Neuronal stem cell (in vitro differentiated cells): ENCODE measurements around the gene NFIX.

ENCODE experiments used
- DNase-seq: peaks from one replicate; pipeline ENCODE4 v3.0.0-alpha.2; 2013; ENCODE audit warnings: low spot score
- H2AFZ ChIP-seq: one replicate; pipeline ENCODE4 v1.6.1; 2013; ENCODE audit warnings: mild to moderate bottlenecking, low read length, inconsistent platforms
- H2AK5ac ChIP-seq: 2 replicates; pipeline ENCODE4 v1.6.1; 2013; ENCODE audit warnings: low read depth, mild to moderate bottlenecking, inconsistent platforms, low read length, moderate library complexity, mixed read lengths
- H2BK120ac ChIP-seq: 2 replicates; pipeline ENCODE4 v1.6.1; 2013; ENCODE audit warnings: low read depth, mild to moderate bottlenecking, inconsistent platforms, low read length, moderate library complexity, mixed read lengths
- H2BK12ac ChIP-seq: one replicate; pipeline ENCODE4 v1.6.1; 2013; ENCODE audit warnings: low read length, inconsistent platforms
- H2BK15ac ChIP-seq: 2 replicates; pipeline ENCODE4 v1.6.1; 2013; ENCODE audit warnings: mild to moderate bottlenecking, low read length, inconsistent platforms, mixed read lengths
- H2BK5ac ChIP-seq: one replicate; pipeline ENCODE4 v1.6.1; 2013; ENCODE audit warnings: inconsistent platforms, mild to moderate bottlenecking, low read length, moderate library complexity
- H3K14ac ChIP-seq: one replicate; pipeline ENCODE4 v1.6.1; 2013; ENCODE audit warnings: low read length, inconsistent platforms
- H3K18ac ChIP-seq: 2 replicates; pipeline ENCODE4 v1.6.1; 2013; ENCODE audit warnings: low read length, inconsistent platforms
- H3K23ac ChIP-seq: 2 replicates; pipeline ENCODE4 v1.6.1; 2013; ENCODE audit warnings: low read depth, mild to moderate bottlenecking, mixed read lengths, low read length, inconsistent platforms; ENCODE audit not compliant: poor library complexity
- H3K27ac ChIP-seq: replicated peaks from 3 replicates; pipeline ENCODE4 v1.5.1; 2013; ENCODE audit warnings: low read length, inconsistent platforms
- H3K27me3 ChIP-seq, 3 experiments: 2 replicates each; pipeline ENCODE4 v1.6.1; 2013; ENCODE audit warnings: low read length in 3 of 3, mild to moderate bottlenecking in 2 of 3, inconsistent platforms in 1 of 3, low read depth in 1 of 3, mixed read lengths in 1 of 3, moderate library complexity in 1 of 3; ENCODE audit not compliant: control insufficient read depth in 3 of 3, insufficient read depth in 3 of 3
- H3K36me3 ChIP-seq, 2 donors: replicated peaks in 1 of 2; 2 replicates each; pipeline ENCODE4 v1.6.1; 2013; ENCODE audit warnings: low read length in 2 of 2; ENCODE audit not compliant: control insufficient read depth in 2 of 2, insufficient read depth in 2 of 2
- H3K4ac ChIP-seq: 2 replicates; pipeline ENCODE4 v1.6.1; 2013; ENCODE audit warnings: inconsistent platforms, mild to moderate bottlenecking, low read length, moderate library complexity
- H3K4me1 ChIP-seq, 2 donors: 1 replicate in 1 of 2; 2 replicates in 1 of 2; pipeline ENCODE4 v1.6.1; 2013; ENCODE audit warnings: low read length in 2 of 2, low read depth in 1 of 2; ENCODE audit not compliant: control insufficient read depth in 2 of 2, insufficient read depth in 1 of 2
- H3K4me2 ChIP-seq: one replicate; pipeline ENCODE4 v1.6.1; 2013; ENCODE audit warnings: mild to moderate bottlenecking, low read length, inconsistent platforms; ENCODE audit not compliant: insufficient read depth, poor library complexity, severe bottlenecking
- H3K4me3 ChIP-seq, 2 donors: 2 replicates each; pipeline ENCODE4 v1.5.1; 2013; ENCODE audit warnings: low read length in 2 of 2, mild to moderate bottlenecking in 2 of 2, inconsistent platforms in 1 of 2, moderate library complexity in 1 of 2
- H3K79me1 ChIP-seq: one replicate; pipeline ENCODE4 v1.6.1; 2013; ENCODE audit warnings: low read depth, mild to moderate bottlenecking, inconsistent platforms, low read length, moderate library complexity
- H3K9ac ChIP-seq: one replicate; pipeline ENCODE4 v1.6.1; 2013; ENCODE audit warnings: mild to moderate bottlenecking, low read depth, low read length, inconsistent platforms; ENCODE audit not compliant: poor library complexity
- H3K9me3 ChIP-seq, 2 donors: replicated peaks in 1 of 2; 2 replicates each; pipeline versions ENCODE3 to v1.6.1; 2013; ENCODE audit warnings: low read length in 2 of 2, mild to moderate bottlenecking in 2 of 2, inconsistent platforms in 1 of 2, low read depth in 1 of 2, mixed read lengths in 1 of 2, moderate library complexity in 1 of 2; ENCODE audit not compliant: control insufficient read depth in 2 of 2, insufficient read depth in 1 of 2
- H4K8ac ChIP-seq: one replicate; pipeline ENCODE4 v1.6.1; 2013; ENCODE audit warnings: low read depth, mild to moderate bottlenecking, inconsistent platforms, low read length, moderate library complexity
- H4K91ac ChIP-seq: one replicate; pipeline ENCODE4 v1.6.1; 2013; ENCODE audit warnings: low read length, low read depth, mild to moderate bottlenecking, inconsistent platforms; ENCODE audit not compliant: poor library complexity
- WGBS, 2 donors: extraction: QIAGEN DNeasy Blood & Tissue Kit; methylation state at CpG; one replicate each; pipeline ENCODE4 v1.1.7; 2013; ENCODE audit warnings: missing lambda C conversion rate in 2 of 2, mixed read lengths in 1 of 2; ENCODE audit not compliant: insufficient read length in 2 of 2, insufficient replicate concordance in 1 of 2; ENCODE audit errors: extremely low coverage in 2 of 2; 5-methylcytosine and 5-hydroxymethylcytosine counted together

Gene NFIX

DNA sequence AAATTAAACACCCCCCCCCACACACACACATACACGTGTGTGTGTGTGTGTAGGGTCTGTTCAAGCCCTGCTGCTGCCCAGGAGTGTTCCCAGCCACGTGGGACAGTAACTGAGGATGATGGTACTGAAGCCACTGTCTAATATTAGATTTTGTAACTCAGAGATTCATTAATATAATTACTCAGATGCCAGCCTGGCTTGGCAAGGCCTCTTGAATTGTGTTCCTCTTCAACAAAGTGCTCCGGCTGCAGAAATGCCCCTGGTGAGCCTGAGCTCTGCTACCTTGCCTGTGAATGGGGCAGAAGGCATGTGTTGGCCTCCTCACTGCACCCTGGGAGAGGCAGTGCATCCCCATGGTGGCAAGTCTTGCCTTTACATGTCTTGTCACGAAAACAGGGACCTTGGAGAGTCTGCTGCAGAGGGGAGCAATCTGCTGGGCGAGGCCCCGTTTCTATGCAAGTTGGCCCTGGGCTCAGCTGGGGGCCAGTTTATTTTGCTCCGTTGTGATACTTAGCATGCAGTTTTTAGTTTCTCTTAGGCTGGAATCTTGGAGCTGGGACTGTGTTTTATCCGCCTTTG is 44.0 kb downstream of the NFIX start:
- H3K4me2 ChIP-seq: no peak overlapping the region
- no peak overlapping the region for H4K8ac ChIP-seq
- H3K27me3 ChIP-seq: peaks cover 0 to 99% (median 62%) of the 10 kb centered on the region in 3 experiments
- H3K9ac ChIP-seq: no peak overlapping the region
- H4K91ac ChIP-seq: no peak overlapping the region
- no peak overlapping the region for H3K18ac ChIP-seq
- H2AK5ac ChIP-seq: no peak overlapping the region
- H3K23ac ChIP-seq: no peak overlapping the region
- no peak overlapping the region for H2BK12ac ChIP-seq
- no peak overlapping the region for H2BK5ac ChIP-seq
- H3K14ac ChIP-seq: no peak overlapping the region
- H2AFZ ChIP-seq: no peak overlapping the region
- no peaks in the 10 kb centered on the region for H3K79me1 ChIP-seq
- H3K4me3 ChIP-seq: no peak overlapping the region
- no peak for DNase-seq
- no CpG with 5 or more reads among the region's 8 CpGs for WGBS, 2 donors
- H3K9me3 ChIP-seq: no peaks in the 10 kb centered on the region
- H2BK15ac ChIP-seq: no peak overlapping the region
- no peak overlapping the region for H3K27ac ChIP-seq
- no peaks in the 10 kb centered on the region for H3K4me1 ChIP-seq
- no peak overlapping the region for H2BK120ac ChIP-seq
- H3K36me3 ChIP-seq: no peaks in the 10 kb centered on the region
- H3K4ac ChIP-seq: no peak overlapping the region

GRCh38 chr19:13040232-13040947 is 45.1 kb downstream of the NFIX start:
- H3K9ac ChIP-seq: no peak overlapping the region
- H2BK5ac ChIP-seq: no peak overlapping the region
- no peak overlapping the region for H2AFZ ChIP-seq
- no peaks in the 10 kb centered on the region for H3K4me1 ChIP-seq
- no peak overlapping the region for H3K27ac ChIP-seq
- H3K14ac ChIP-seq: no peak overlapping the region
- no peaks in the 10 kb centered on the region for H3K36me3 ChIP-seq
- H3K79me1 ChIP-seq: no peaks in the 10 kb centered on the region
- DNase-seq: no peak
- H4K8ac ChIP-seq: no peak overlapping the region
- no peak overlapping the region for H3K18ac ChIP-seq
- WGBS, 2 donors: no CpG with 5 or more reads among the region's 15 CpGs
- H3K27me3 ChIP-seq: peaks cover 2 to 99% (median 64%) of the 10 kb centered on the region in 3 experiments
- no peak overlapping the region for H2BK120ac ChIP-seq
- H2AK5ac ChIP-seq: no peak overlapping the region
- H2BK15ac ChIP-seq: no peak overlapping the region
- H3K9me3 ChIP-seq: no peaks in the 10 kb centered on the region
- no peak overlapping the region for H3K4me2 ChIP-seq
- no peak overlapping the region for H4K91ac ChIP-seq
- H2BK12ac ChIP-seq: no peak overlapping the region
- no peak overlapping the region for H3K4ac ChIP-seq
- H3K4me3 ChIP-seq: no peak overlapping the region
- no peak overlapping the region for H3K23ac ChIP-seq

DNA sequence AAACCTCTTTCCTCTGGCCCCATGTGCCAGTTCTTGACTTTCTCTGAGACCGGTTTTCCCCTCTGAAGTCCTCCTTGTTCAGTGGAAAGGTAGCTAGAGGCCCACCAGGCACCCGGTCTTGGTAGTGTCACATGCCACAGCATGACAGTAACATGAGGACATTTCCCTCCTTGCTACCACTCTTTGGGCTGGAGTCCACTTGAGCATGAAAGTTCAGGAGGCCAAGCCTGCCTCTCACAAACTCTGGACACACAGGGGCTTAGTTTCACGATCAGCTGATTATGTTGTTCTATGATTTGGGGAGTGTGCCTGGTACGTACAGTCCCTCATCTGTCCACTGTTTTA is 45.6 kb downstream of the NFIX start:
- Histone ChIP-seq H2BK15ac (no peak overlapping the region), H2AK5ac (no peak overlapping the region), H3K79me1 (no peaks in the 10 kb centered on the region), H4K8ac (no peak overlapping the region), H4K91ac (no peak overlapping the region), H3K4ac (no peak overlapping the region), H3K36me3 (no peaks in the 10 kb centered on the region), H2BK12ac (no peak overlapping the region), H3K9ac (no peak overlapping the region), H2BK5ac (no peak overlapping the region), H3K27ac (no peak overlapping the region), H2AFZ (no peak overlapping the region), H3K18ac (no peak overlapping the region), H3K9me3 (no peaks in the 10 kb centered on the region), H2BK120ac (no peak overlapping the region), H3K4me3 (no peak overlapping the region), H3K4me2 (no peak overlapping the region), H3K14ac (no peak overlapping the region), H3K23ac (no peak overlapping the region), H3K4me1 (no peaks in the 10 kb centered on the region), H3K27me3 (peaks cover 2 to 99% (median 69%) of the 10 kb centered on the region in 3 experiments)
- no CpG with 5 or more reads among the region's 4 CpGs for WGBS, 2 donors
- DNase-seq: no peak

DNA sequence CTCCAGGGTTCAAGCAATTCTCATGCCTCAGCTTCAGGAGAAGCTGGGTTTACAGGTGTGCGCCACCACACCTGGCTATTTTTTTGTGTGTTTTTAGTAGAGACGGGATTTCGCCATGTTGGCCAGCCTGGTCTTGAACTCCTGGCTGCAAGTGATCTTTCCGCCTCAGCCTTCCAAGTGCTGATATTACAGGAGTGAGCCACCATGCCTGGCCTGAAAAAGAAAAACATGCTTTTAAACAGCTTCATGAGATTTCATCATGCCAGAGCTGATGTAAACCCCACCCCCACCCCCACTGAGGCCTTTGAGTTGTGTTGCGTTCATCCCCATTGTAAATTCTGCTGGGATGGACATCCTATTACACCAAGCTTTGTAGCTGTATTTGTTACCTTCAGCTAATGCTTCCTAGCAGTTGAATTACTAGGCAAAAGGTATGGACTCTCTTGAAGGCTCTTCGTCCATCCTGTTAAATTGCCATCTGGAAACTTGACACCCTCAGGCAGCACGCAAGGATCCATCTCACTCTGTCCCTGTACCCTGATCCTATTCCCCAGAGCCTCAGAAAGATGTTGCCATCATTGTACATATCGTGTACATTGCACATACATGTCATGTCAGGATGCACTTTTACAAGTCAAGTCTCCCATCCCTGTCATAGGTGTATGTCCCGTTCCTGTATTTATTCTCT is 47.3 kb downstream of the NFIX start:
- Histone ChIP-seq H3K4me2 (no peak overlapping the region), H3K27me3 (peaks cover 2 to 99% (median 77%) of the 10 kb centered on the region in 3 experiments), H3K23ac (no peak overlapping the region), H3K9ac (no peak overlapping the region), H2BK120ac (no peak overlapping the region), H2BK5ac (no peak overlapping the region), H3K4ac (no peak overlapping the region), H3K4me3 (no peak overlapping the region), H3K36me3 (no peaks in the 10 kb centered on the region), H3K18ac (no peak overlapping the region), H2AK5ac (no peak overlapping the region), H4K91ac (no peak overlapping the region), H3K14ac (no peak overlapping the region), H3K4me1 (no peaks in the 10 kb centered on the region), H3K27ac (no peak overlapping the region), H3K79me1 (no peaks in the 10 kb centered on the region), H2BK12ac (no peak overlapping the region), H4K8ac (no peak overlapping the region), H2BK15ac (no peak overlapping the region), H3K9me3 (no peaks in the 10 kb centered on the region), H2AFZ (no peak overlapping the region)
- WGBS, 2 donors: no CpG with 5 or more reads among the region's 9 CpGs
- DNase-seq: no peak
